NCI-H1048 (cell line): ENCODE results near the gene IP6K3.
A peak's percentile ranks its signal among the peaks of the same experiment; 100 is the strongest.

Experiments used
- DNase-seq: peaks from one replicate; lab custom pipeline; 2025; lab: John Stamatoyannopoulos, UW

Gene IP6K3

GRCh38 chr6:33746651-33747100 lies at the start of gene IP6K3:
Gene IP6K3, minus strand, starts transcription at chr6:33746905. Its CDS starts 11,429 bp downstream, at chr6:33735476.
- no peak for DNase-seq

GRCh38 chr6:33794910-33795623 lies 48.4 kb upstream of the IP6K3 start:
- DNase-seq: no peak

GRCh38 chr6:33792981-33793380 lies 46.3 kb upstream of the IP6K3 start:
- DNase-seq: no peak

GRCh38 chr6:33791620-33792019 lies 44.9 kb upstream of the IP6K3 start:
- DNase-seq: no peak

GRCh38 chr6:33790910-33791309 lies 44.2 kb upstream of the IP6K3 start:
- no peak for DNase-seq

- no peak for DNase-seq
Observed at GRCh38 chr6:33790379-33790778, 43.7 kb upstream of the IP6K3 start.

GRCh38 chr6:33789550-33789895 lies 42.8 kb upstream of the IP6K3 start:
- DNase-seq: no peak

- peak; percentile 24 for DNase-seq
Observed at GRCh38 chr6:33788694-33789549, 42.2 kb upstream of the IP6K3 start, which contains the start of gene LEMD2. Gene LEMD2, minus strand, starts transcription at chr6:33789130. Its CDS starts 14 bp downstream, at chr6:33789116.

- DNase-seq: no peak
Observed at GRCh38 chr6:33787954-33788693, 41.4 kb upstream of the IP6K3 start.

GRCh38 chr6:33787346-33787953 lies 40.7 kb upstream of the IP6K3 start:
- no peak for DNase-seq

- no peak for DNase-seq
Observed at GRCh38 chr6:33786736-33787135, 40.0 kb upstream of the IP6K3 start.

GRCh38 chr6:33785778-33786177 lies 39.1 kb upstream of the IP6K3 start:
- DNase-seq: no peak

- DNase-seq: no peak
Observed at GRCh38 chr6:33784787-33785186, 38.1 kb upstream of the IP6K3 start.

GRCh38 chr6:33783781-33784520 lies 37.2 kb upstream of the IP6K3 start:
- DNase-seq: no peak

GRCh38 chr6:33782561-33782960 lies 35.9 kb upstream of the IP6K3 start:
- no peak for DNase-seq

GRCh38 chr6:33781131-33781975 lies 34.6 kb upstream of the IP6K3 start:
- DNase-seq: no peak

GRCh38 chr6:33779895-33780294 lies 33.2 kb upstream of the IP6K3 start:
- DNase-seq: no peak

GRCh38 chr6:33779290-33779689 lies 32.6 kb upstream of the IP6K3 start:
- no peak for DNase-seq

GRCh38 chr6:33778444-33779121 lies 31.9 kb upstream of the IP6K3 start:
- DNase-seq: no peak
